ENCODE results near the gene CAMK2A.
A peak's percentile ranks its signal among the peaks of the same experiment; 100 is the strongest.

CAMK2A gene

GRCh38 chr5:150298701-150299451 lies 9.3 kb upstream of the CAMK2A start:
- DNase-seq = peak; percentile 49

DNA sequence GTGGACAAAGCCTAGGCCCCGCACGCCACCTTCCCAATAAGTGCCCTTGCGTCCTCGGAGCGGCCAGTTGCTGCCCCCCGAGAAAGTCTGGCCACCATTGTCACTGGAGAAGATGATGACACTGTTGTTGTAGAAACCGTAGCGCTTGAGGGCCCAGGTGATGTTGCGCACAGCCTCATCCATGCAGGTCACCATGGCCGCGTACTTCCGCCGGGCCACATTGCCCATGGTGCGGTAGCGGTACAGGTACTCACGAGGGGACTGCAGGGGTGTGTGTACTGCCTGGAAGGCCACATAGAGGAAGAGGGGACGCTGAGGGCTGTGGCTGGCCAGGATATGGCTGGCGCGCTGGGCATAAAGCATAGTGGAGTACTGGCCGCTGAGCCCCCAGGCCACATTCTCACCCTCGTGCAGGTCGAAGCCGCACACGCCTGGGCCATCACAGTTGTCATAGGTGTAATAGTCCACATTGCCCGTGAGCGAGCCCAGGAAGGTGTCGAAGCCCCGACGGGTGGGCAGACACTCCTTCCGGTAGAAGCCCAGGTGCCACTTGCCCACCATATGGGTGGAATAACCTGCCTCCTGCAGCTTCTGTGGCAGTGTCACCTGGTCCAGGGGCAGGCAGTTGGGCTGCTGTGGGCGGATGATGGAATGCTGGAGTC lies 8.5 kb upstream of the CAMK2A start:
- no peak for DNase-seq

DNA sequence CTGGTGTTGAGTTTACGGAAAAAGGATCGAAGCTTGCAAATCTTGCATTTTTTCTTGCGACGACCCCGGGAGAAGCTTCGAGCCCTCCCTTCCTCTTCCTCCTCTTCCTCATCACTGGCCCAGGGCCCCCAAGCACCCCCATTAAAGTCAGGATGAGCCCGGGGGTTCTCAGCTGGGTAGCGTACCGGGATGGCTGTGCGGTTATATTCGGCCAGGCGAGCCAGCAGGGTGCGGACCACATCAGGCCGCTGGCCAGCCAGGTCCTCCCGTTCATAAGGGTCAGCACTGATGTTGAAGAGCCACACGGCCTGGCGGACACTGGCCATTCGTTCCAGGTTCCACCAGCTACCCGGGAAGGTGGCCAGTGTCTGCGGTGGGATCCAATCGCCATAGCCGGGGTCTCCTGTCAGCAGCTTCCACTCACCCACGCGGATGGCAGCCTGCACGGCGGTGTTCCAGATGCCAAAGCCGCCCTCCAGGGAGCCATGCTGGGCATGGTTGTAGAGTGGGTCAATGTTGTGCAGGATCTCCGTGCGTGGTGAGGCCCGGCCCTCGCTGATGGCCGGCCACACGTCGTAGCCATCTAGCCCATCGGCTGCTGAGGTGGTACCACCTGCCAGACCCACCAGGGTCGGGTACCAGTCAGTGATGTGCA lies 7.8 kb upstream of the CAMK2A start:
- DNase-seq = no peak

DNA sequence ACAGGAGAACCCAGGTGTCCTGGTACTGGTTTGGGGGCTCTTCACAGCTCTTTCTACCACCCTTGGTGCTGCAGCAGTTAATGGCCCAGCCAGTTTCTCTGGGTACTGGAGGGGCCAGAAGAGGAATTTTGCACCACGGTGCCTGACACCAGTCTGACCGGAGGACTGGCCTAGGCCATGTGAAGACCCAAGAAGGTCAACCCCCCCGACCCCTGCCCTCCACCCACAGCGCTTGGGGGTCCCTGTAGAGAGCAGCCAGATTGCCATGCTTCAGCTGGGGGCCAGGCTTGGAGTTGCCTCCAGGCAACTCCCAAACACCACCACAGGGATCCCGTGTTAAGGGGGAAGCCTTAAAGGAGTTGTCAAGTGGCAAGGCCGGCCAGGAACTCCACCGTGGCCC lies 6.9 kb upstream of the CAMK2A start:
- no peak for DNase-seq

- DNase-seq = no peak
Observed at GRCh38 chr5:150295741-150296486, 6.3 kb upstream of the CAMK2A start.

- peak; percentile 37 for DNase-seq
Observed at GRCh38 chr5:150295172-150295634, 5.6 kb upstream of the CAMK2A start.

- no peak for DNase-seq
Observed at GRCh38 chr5:150294551-150295071, 5.0 kb upstream of the CAMK2A start.

DNA sequence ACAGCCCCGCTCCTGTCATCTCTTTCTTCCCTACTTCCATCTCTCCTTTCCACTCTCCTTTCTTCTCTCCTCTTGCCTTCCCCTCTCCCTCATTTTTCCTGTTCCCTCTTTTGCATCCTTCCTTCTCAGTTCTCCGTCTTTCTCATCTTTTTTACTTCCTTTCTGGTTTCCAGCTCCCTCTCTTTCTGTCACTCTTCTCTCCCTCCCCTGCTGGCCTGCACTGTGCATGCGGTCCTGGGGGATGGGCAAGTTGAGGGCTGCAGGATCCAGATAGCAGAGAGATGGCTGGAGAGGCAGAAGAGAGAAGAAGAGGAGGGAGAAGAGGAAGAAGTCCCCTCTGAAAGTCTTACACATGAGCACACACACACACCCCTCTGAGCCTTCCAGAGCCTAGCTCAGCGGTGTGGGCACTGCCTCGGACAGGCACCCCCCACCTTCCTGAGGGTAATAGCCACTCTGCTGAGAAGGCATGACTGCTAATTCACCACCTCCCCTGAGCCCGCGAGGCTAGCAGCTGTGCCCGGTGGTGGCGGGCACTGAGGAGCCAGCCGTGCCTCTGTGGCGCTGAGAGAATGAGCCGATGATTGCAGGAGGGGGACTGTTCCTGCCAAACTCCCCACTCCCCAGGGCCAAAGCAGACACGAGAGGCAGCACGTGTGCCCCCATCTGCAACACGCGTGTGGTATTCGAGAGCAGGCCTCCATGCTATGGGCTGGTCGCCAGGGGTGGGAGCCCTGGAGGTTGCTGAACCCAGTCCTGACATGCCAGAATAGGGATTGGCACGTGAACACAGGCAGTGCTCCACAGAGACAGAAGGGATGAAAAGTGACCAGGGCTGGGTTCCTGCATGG lies 3.7 kb upstream of the CAMK2A start:
- DNase-seq = no peak

- DNase-seq = no peak
Observed at GRCh38 chr5:150291388-150292385, 2.1 kb upstream of the CAMK2A start.

GRCh38 chr5:150288791-150289190 lies 782 bp downstream of the CAMK2A start:
- DNase-seq = no peak

DNA sequence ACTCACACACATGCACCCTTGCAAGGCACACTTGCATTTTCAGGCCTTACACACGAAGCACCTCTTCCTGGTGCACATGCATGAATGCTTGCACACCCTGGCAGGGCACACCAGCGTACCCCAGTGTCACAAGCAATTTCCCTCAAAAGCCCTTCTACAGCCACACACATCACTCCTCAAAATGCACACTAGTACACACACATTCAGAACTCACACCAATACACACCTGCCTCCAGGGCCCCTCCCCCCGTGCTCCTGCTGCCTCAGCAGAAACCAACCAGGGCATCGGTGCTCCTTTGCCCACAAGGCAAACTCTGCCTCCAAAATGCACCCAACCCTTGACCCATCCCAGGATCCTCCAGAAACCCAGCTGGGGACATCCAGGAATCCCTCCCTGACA lies 1.2 kb downstream of the CAMK2A start:
- no peak for DNase-seq

DNA sequence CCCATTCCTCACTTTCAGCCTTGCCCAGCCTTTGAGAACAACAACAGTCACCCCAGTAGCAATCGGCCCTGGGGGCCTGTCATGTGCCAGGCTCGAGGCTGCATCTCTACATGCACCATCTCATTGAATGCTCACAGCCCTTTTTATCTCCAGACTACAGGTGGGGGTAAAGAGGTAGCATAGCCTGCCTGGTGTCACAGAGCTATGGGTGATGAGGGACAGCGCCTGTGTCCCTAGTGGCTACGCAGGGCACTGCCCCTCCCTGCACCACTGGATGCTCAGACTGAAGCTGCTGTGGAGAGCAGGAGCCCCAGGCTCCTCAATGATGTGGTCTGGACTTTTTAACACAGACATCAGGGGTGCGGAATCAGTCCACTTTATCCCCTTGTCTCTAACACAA lies 2.8 kb downstream of the CAMK2A start:
- no peak for DNase-seq

GRCh38 chr5:150285114-150285513 lies 4.5 kb downstream of the CAMK2A start:
- no peak for DNase-seq

DNA sequence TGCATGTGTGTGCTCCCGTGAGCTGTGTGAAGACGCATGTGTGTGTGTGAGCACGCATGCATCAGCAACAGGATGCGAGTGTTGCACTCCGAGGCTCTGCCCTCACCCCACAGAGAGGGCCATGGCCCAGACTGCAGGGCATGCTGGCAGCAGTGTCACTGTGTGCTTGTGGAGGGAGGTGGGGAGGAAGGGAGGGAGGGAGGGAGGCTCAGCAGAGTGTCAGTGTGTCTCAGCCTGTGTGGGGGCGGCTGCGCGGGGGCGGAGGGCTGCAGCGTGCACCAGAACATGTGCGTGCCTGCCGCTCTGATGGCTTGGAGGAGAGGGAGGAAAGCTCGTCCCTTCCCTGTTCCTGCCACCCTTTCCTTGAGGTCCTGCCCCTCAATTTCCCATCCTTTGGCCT lies 5.3 kb downstream of the CAMK2A start:
- DNase-seq = no peak

- no peak for DNase-seq
Observed at GRCh38 chr5:150283904-150284303, 5.7 kb downstream of the CAMK2A start.

GRCh38 chr5:150281987-150282386 lies 7.6 kb downstream of the CAMK2A start:
- DNase-seq = no peak

- no peak for DNase-seq
Observed at GRCh38 chr5:150279330-150280020, 10.1 kb downstream of the CAMK2A start.

GRCh38 chr5:150278916-150279315 lies 10.7 kb downstream of the CAMK2A start:
- DNase-seq = no peak

DNA sequence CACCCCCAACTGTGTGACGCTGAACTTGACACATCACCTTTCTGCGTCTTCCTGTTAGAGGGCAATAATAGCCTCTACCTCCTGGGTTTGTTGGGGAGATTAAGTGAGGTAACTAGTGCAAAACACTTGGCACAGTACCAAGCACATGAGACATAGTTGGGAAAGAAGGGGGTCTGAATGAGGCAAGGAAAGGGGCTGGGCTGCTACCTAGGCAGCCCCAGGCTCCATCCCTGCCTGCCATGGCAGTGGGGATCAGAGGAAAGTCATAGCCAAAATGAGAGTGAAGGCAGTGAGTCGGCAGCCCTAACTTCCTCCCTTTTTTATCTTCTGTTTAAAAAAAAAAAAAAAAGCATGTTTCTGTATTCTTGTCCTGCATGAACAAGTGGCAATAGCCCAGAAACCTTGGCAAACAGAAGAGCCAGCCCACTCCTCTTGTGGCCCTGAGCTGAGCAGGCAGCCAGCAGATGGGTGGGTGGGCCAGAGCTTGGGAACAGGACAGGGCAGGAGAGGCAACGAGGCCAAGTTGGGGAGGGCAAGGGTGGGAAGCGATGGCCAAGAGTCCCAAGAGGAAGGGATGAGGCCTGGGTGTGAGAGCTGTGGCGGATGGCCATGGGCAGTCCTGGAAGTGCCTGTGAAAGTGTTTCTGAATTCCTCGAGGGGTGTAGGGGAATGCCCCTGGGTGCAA lies 11.4 kb downstream of the CAMK2A start:
- DNase-seq = no peak

All from GOT3 (cell line).